Suprapubic skin (tissue), 4 donors: ENCODE results near the gene HDDC3.
"Not testable (repeated sequence)": the region's sequence is repeated elsewhere in the genome, so short reads cannot be mapped to it uniquely, and the experiment has no call there.

Source experiments
- POLR2A ChIP-seq, 2 donors: fragments of 450-650 bp; IDR thresholded peaks; one replicate each; pipeline ENCODE4 v1.6.1; 2017; ENCODE audit warnings: antibody characterized with exemption in 2 of 2, mild to moderate bottlenecking in 2 of 2, moderate library complexity in 2 of 2
- POLR2AphosphoS5 ChIP-seq, 3 donors: sonication (generic); formaldehyde crosslinking; IDR thresholded peaks; one replicate each; pipeline ENCODE4 v1.6.1; 2017; ENCODE audit warnings: antibody characterized with exemption in 3 of 3
- TF ChIP-seq, protein P1 (sequence below), 2 donors: fragments of 200-600 bp in 1 of 2; fragments of 450-650 bp in 1 of 2; sonication (generic) in 1 of 2; IDR thresholded peaks; one replicate each; pipeline ENCODE4 v1.5.1; 2016 to 2019; ENCODE audit warnings: antibody characterized with exemption in 2 of 2, mild to moderate bottlenecking in 1 of 2, moderate library complexity in 1 of 2

DNA sequence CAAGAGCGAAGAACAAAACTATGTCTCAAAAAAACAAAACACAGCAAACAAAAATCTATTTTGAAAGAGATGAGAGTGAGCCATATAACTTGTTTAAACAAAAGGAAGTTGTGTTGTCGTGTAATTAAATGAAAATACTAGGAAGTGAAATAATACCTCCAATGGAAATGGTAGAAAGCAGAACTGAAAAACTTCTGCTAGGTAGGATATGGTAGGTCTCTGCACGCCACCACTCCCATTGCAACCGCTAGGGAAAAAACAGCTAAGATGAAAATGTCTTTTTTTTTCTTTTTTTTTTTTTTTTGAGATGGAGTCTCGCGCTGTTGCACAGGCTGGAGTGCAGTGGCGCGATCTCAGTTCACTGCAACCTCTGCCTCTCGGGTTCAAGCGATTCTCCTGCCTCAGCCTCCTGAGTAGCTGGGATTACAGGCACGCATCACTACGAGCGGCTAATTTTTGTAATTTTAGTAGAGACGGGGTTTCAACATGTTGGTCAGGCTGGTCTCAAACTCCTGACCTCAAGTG is 35.2 kb downstream of the HDDC3 start:
- TF ChIP-seq, protein P1, sequence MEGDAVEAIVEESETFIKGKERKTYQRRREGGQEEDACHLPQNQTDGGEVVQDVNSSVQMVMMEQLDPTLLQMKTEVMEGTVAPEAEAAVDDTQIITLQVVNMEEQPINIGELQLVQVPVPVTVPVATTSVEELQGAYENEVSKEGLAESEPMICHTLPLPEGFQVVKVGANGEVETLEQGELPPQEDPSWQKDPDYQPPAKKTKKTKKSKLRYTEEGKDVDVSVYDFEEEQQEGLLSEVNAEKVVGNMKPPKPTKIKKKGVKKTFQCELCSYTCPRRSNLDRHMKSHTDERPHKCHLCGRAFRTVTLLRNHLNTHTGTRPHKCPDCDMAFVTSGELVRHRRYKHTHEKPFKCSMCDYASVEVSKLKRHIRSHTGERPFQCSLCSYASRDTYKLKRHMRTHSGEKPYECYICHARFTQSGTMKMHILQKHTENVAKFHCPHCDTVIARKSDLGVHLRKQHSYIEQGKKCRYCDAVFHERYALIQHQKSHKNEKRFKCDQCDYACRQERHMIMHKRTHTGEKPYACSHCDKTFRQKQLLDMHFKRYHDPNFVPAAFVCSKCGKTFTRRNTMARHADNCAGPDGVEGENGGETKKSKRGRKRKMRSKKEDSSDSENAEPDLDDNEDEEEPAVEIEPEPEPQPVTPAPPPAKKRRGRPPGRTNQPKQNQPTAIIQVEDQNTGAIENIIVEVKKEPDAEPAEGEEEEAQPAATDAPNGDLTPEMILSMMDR (IDR thresholded peaks at IDR 0.05) = not testable (repeated sequence)
- TF ChIP-seq POLR2A, POLR2AphosphoS5 (IDR thresholded peaks at IDR 0.05): not testable (repeated sequence)
